ENCODE measurements around the gene CFAP65. TPM values are rescaled to one million over a fixed set of nuclear protein-coding genes. Genes with fewer than 3 reads are reported as not detected.

CFAP65 gene
- total RNA-seq, 4 donors from 2014 or later = not detected

DNA sequence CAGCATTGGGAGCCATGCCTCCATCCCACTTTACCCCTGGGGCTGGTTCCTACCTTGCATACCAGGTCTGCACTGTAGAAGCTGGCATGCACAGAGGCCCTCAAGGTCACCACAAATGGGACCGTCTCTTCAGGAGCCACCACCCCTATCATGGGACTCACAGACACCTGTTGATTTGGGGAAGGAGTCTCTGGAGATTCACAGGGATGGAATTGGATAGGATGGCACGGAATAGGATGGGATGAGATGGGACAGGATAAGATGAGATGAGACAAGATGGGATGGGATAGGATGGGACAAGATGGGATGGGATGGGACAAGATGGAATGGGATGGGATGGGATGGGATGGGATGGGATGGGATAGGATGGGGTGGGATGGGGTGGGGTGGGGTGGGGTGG lies 32.0 kb downstream of the CFAP65 start:
- TF ChIP-seq, protein P1, sequence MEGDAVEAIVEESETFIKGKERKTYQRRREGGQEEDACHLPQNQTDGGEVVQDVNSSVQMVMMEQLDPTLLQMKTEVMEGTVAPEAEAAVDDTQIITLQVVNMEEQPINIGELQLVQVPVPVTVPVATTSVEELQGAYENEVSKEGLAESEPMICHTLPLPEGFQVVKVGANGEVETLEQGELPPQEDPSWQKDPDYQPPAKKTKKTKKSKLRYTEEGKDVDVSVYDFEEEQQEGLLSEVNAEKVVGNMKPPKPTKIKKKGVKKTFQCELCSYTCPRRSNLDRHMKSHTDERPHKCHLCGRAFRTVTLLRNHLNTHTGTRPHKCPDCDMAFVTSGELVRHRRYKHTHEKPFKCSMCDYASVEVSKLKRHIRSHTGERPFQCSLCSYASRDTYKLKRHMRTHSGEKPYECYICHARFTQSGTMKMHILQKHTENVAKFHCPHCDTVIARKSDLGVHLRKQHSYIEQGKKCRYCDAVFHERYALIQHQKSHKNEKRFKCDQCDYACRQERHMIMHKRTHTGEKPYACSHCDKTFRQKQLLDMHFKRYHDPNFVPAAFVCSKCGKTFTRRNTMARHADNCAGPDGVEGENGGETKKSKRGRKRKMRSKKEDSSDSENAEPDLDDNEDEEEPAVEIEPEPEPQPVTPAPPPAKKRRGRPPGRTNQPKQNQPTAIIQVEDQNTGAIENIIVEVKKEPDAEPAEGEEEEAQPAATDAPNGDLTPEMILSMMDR (IDR thresholded peaks at IDR 0.05; ENCODE audit: low read depth) = no peak

DNA sequence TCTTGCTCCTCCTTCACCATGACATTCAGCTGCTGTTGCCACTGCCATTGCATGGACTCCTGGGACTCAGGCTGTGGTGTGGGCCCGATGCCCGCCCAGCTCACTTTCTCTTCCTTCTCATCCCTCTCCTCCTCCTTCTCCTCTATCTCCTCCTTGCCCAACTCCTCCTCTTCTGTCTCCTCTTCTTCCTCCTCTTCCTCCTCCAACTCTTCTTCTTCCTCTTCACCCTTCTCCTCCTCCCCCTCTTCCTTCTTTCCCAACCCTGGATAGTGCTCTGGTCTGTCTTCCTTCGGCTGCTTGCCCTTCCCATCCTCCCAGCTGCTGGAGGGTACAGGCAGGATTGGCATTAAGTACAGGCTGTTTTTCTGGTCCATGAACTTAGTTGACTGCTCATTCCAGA lies 37.3 kb downstream of the CFAP65 start:
- TF ChIP-seq, protein P1 (IDR thresholded peaks at IDR 0.05; ENCODE audit: low read depth) = no peak

DNA sequence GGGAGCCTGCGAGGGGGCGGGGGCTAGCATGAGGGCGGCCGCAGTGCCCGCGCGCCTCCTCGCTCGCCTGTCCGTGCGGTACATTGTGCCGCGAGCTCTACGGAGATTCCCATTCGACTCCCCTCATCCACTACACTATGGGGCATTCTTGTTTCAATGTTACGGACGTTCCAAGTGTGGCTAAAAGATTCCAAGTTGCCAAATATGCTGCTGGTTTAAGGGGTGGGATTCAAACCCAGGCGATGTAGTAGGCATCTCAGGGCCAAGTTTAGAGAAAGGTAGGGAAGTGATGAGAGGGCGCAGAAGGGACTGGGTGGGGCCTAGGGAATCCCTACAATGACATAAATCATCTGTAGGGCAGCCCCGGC lies 38.1 kb downstream of the CFAP65 start:
- TF ChIP-seq, protein P1 (IDR thresholded peaks at IDR 0.05; ENCODE audit: low read depth) = no peak

DNA sequence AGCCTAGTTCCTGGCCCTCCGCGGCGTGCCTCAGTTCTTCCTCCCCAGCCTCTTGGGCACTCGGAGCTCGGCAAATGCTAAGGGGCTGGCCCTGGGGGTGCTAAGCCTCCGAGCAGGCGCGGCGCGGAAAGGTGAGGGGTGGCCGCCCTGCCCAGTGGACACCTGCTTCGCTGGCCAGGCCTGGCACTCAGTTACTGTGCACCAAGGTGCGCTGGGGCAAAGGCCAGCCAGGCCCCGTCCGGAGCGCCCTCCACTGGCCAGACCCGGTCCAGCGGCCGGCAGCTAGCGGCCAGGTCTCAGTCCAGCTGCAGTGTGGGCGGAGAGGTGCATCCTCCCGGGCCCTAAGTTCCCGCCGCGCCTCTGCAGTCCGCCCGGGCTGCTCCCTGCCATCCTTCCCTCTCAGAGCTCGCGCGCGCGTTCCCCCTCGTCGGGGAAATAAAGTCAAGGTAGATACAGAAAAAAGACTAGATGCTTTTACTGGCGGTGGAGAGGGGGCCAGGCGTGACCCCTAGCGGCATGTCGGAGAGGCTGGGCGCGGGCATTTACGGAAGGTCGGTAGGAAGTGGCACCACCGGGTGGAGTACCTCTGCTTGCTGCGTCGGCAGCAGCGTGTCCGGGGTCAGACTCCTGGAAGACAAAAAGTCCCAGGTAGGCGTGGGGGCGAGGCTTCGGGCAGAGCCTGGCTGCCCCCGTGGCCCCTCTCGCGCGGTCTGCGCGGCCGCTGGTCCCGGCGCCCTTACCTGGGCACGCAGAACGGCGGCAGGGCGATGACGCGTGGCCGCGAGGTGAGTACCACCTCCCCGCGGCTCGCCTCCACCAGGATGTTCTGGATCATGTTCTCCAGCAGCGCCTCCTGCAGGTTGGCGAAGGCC lies 38.7 kb downstream of the CFAP65 start:
- TF ChIP-seq, protein P1 (IDR thresholded peaks at IDR 0.05; ENCODE audit: low read depth) = no peak

DNA sequence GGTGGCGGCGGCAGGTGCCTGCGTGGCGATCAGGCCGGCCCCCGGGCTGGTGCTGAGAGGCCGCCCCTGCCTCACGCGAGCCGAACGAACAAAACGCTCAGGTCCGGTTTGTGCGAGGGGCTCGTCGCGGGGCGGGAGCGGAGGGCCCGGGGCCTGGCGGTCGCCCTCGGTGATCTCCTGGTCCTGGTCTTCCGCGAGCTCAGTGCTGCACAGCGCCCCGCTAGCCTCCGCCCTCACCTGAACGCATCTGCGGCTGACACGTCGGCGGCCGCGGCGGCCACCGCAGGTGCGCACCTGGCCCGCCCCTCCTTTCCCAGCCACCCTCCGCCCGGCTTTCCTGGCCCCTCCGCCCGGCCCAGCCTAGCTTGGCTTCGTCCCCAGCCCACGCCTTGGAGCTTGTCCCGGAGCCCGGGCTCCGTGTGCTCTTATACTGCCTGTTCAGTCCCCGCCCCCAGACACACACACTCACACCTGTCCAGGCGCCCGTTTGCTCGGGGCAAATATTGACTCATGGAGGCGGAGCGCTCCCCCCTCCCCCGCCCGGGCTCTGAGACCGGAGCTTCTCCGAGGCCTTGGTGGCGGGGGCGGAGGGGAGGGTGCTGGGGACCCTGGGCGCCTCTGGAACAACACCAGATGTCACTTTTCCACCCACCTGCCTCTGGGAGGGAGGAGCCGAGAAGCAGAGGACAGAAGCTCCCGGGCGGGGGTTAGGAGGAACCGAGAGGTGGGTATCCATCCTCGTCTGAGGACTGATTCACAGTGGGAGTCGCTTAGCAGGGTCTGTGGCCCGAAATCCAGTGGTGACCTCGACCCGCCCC lies 39.5 kb downstream of the CFAP65 start:
- TF ChIP-seq, protein P1 (IDR thresholded peaks at IDR 0.05; ENCODE audit: low read depth) = no peak

DNA sequence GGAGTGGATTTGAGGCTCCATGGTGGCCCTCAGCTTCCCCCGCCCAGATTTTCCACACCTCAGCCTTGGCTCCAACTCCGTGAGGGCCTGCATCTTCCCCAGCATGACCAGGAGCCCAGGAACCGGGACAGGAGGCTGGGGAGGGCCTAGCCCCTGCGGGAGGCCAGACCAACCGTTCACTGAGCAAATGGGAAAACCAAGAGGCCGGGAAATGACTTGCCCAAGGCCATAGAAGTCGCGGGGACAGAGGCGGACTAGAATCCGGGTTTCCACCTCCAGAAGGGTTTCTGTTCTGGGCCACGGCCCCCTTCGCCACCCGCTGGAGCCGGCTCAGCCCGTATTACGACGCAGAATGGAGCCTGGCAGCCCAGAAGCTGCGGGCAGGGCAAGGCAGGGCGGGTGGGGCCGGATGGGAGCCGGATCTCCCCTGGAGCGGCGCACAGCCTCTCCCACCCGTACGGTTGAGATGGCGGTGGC lies 40.2 kb downstream of the CFAP65 start:
- TF ChIP-seq, protein P1 (IDR thresholded peaks at IDR 0.05; ENCODE audit: low read depth) = no peak

DNA sequence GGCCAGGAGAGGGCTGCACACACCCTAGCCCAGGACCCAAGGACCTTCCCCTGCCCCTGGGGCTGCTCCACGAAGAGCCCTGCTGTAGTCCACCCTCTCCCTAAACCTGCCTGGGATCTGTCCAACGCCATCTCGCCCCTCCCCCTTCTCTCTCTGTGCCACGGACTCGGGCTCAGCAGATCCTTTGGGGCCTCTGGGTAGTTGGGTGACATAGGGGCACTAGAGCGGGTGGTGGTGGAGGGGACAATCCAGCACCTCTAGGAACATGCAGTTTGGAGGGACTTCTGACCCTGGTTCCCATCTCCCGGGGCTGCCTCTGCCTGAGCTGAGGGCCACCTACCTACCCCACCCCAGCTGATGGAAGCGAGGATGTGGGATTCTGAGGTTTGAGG lies 40.8 kb downstream of the CFAP65 start:
- TF ChIP-seq, protein P1 (IDR thresholded peaks at IDR 0.05; ENCODE audit: low read depth) = no peak
